DND-41 (cell line): ENCODE data around the gene FAM169A.

Source experiments
- ATAC-seq: fragments of 200-7000 bp; cut with Tn5 transposase; 3 replicates; pipeline ENCODE4 v1.9.1; 2021; ENCODE audit warnings: low read depth; ENCODE audit not compliant: insufficient read depth
- DNase-seq: peaks from one replicate; pipeline ENCODE4 v3.0.0-alpha.2; 2020
- H2AFZ ChIP-seq: 2 replicates; pipeline ENCODE4 v1.6.0; 2012; ENCODE audit warnings: low read depth, low read length
- H3K27ac ChIP-seq: 2 replicates; pipeline ENCODE4 v1.5.1; 2012; ENCODE audit warnings: low read length, inconsistent platforms
- H3K27me3 ChIP-seq: fragments of 200-600 bp; sonication (generic); 2 replicates; pipeline ENCODE4 v1.6.0; 2012; ENCODE audit warnings: low read length, mild to moderate bottlenecking, inconsistent platforms; ENCODE audit not compliant: insufficient read depth, poor library complexity
- H3K36me3 ChIP-seq: 2 replicates; pipeline ENCODE4 v1.5.1; 2012; ENCODE audit warnings: low read length, inconsistent platforms; ENCODE audit not compliant: insufficient read depth
- H3K4me1 ChIP-seq: 2 replicates; pipeline ENCODE4 v1.5.1; 2012; ENCODE audit warnings: mild to moderate bottlenecking, low read length; ENCODE audit not compliant: insufficient read depth
- H3K4me2 ChIP-seq: 2 replicates; pipeline ENCODE4 v1.6.0; 2012; ENCODE audit warnings: mild to moderate bottlenecking, moderate library complexity, low read length, inconsistent platforms; ENCODE audit not compliant: insufficient read depth
- H3K4me3 ChIP-seq, 2 experiments: fragments of 200-600 bp in 1 of 2; shearing (Covaris generic) in 1 of 2; 2 replicates each; pipeline ENCODE4 v1.5.1; 2012 to 2016; ENCODE audit warnings: inconsistent platforms in 2 of 2, low read length in 2 of 2, mild to moderate bottlenecking in 2 of 2, low read depth in 1 of 2, moderate library complexity in 1 of 2
- H3K79me2 ChIP-seq: 2 replicates; pipeline ENCODE4 v1.6.0; 2012; ENCODE audit warnings: low read length, inconsistent platforms; ENCODE audit not compliant: insufficient read depth
- H3K9ac ChIP-seq: 2 replicates; pipeline ENCODE4 v1.6.0; 2012; ENCODE audit warnings: low read depth, mild to moderate bottlenecking, inconsistent platforms, low read length, moderate library complexity
- H3K9me3 ChIP-seq: 2 replicates; pipeline ENCODE4 v1.5.1; 2012; ENCODE audit warnings: low read length, moderate library complexity, mild to moderate bottlenecking, inconsistent platforms; ENCODE audit not compliant: insufficient read depth, severe bottlenecking
- H4K20me1 ChIP-seq: 2 replicates; pipeline ENCODE4 v1.6.0; 2012; ENCODE audit warnings: low read length; ENCODE audit not compliant: insufficient read depth
- EZH2 ChIP-seq: IDR thresholded peaks from 3 replicates; pipeline ENCODE4 v1.6.1; 2012; ENCODE audit warnings: borderline replicate concordance, low read depth, mild to moderate bottlenecking, moderate library complexity, low read length, inconsistent platforms; ENCODE audit not compliant: severe bottlenecking
- TF ChIP-seq, protein P1 (sequence below): IDR thresholded peaks from 2 replicates; pipeline ENCODE4 v1.5.1; 2012; ENCODE audit warnings: borderline replicate concordance, low read length, moderate library complexity, mild to moderate bottlenecking; ENCODE audit not compliant: poor library complexity, severe bottlenecking; ENCODE audit errors: extremely low read depth

FAM169A gene

DNA sequence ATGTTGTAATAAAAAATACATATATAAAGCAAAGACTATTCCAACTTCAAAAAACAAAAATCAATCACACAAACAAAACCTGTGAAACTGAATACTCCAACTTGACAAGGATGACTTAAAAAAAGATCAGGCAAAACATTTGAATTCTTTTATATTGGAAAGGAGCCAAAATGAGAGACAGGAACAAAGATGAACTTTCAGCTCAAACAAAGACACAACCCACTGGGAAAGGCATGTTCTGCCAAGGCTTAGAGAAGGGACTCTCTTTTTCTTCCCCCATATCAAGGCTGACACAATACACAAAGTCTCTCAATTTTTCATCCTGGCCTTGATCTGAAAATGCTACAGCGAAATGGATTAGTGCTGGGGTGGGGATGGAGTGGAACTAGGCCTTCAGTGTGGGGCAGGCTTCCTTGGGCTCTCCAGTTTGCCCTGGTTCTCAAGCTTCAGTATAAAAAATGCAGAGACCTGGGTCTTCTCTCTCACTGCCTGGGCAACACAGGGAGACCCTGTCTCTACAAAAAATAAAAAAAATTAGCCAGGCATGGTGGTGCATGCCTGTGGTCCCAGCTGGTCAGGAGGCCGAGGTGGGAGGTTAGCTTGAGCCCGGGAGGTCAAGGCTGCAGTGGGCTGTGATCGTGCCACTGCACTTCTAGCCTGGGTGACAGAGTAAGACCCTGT lies 11.6 kb upstream of the FAM169A start:
- ATAC-seq (no peak), DNase-seq (no peak)
- no peak overlapping the region for H3K4me2 ChIP-seq
- no peaks in the 10 kb centered on the region for H3K79me2 ChIP-seq
- H3K4me1 ChIP-seq: no peaks in the 10 kb centered on the region
- no peaks in the 10 kb centered on the region for H3K27me3 ChIP-seq
- no peak for TF ChIP-seq EZH2
- TF ChIP-seq, protein P1, sequence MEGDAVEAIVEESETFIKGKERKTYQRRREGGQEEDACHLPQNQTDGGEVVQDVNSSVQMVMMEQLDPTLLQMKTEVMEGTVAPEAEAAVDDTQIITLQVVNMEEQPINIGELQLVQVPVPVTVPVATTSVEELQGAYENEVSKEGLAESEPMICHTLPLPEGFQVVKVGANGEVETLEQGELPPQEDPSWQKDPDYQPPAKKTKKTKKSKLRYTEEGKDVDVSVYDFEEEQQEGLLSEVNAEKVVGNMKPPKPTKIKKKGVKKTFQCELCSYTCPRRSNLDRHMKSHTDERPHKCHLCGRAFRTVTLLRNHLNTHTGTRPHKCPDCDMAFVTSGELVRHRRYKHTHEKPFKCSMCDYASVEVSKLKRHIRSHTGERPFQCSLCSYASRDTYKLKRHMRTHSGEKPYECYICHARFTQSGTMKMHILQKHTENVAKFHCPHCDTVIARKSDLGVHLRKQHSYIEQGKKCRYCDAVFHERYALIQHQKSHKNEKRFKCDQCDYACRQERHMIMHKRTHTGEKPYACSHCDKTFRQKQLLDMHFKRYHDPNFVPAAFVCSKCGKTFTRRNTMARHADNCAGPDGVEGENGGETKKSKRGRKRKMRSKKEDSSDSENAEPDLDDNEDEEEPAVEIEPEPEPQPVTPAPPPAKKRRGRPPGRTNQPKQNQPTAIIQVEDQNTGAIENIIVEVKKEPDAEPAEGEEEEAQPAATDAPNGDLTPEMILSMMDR: no peak
- H3K27ac ChIP-seq: no peak overlapping the region
- H2AFZ ChIP-seq: no peak overlapping the region
- no peak overlapping the region for H3K4me3 ChIP-seq
- H3K9me3 ChIP-seq: no peaks in the 10 kb centered on the region
- H3K9ac ChIP-seq: no peak overlapping the region
- H3K36me3 ChIP-seq: no peaks in the 10 kb centered on the region
- H4K20me1 ChIP-seq: no peaks in the 10 kb centered on the region

DNA sequence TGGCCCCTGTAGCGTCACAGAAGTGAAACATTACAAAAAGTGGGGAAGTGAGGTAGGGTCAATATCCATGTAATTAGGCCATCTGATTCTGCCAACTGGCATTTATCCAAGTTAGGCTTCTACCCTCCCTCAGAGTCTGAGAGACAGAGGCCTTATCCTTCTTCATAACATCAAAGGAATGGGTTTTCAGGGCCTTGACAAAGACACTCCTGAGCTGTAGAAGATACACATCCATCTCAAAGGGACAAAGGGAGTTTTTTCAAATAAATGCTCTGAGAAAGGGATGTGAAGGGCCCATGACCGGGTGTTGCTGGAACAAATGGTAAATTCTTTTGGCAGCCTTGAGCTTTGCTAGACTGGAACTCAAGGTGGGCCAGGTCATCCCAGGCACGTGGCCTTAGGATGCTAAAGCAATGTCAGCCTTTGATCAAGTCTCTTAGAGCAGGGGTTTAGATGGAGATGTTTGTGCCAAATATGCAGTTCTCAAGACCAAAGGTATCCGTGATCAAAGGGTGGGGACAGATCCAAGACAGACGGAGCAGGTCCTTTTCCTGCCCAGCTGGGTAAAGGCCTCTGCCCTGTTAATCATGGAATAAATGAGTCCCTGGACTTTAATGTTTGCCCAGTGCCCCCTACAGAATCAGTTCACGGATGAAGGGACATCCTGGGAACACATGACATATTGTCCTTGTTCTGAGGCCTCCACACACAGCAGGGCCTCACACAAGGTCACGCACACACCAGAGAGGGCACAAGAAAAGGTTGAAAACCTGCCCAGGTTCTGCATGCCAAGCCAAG lies 10.0 kb upstream of the FAM169A start:
- Histone ChIP-seq H3K36me3 (no peaks in the 10 kb centered on the region), H3K4me3 (no peak overlapping the region), H4K20me1 (no peaks in the 10 kb centered on the region), H3K4me2 (no peak overlapping the region), H3K27ac (no peak overlapping the region), H3K9ac (no peak overlapping the region), H3K79me2 (no peaks in the 10 kb centered on the region), H3K27me3 (no peaks in the 10 kb centered on the region), H3K9me3 (no peaks in the 10 kb centered on the region), H3K4me1 (no peaks in the 10 kb centered on the region), H2AFZ (no peak overlapping the region)
- TF ChIP-seq EZH2: no peak
- TF ChIP-seq, protein P1: no peak
- no peak for ATAC-seq
- DNase-seq: no peak

DNA sequence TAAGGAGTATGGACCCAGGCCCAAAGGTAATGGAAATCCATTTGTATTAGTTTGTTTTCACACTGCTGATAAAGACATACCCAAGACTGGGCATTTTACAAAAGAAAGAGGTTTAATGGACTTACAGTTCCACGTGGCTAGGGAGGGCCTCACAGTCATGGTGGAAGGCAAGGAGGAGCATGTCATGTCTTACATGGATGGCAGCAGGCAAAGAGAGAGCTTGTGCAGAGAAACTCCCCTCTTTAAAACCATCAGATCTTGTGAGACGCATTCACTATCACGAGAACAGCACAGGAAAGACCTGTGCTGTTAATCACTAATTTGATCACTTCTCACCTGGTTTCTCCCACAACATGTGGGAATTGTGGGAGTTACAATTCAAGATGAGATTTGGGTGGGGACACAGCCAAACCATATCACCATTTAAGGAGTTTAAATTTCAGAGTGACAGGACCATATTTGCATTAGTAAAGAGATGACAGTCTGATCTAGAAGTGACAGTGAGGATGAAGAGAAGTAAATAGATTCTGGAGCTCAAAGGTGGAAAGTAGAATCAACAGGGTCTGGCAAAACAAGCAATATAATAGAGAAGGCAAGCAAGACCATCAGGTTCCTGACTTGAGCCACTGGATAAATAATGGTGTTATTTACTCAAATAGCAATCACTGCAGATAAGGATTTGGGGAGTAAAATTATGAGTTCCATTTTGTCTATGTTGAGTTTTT lies 7.5 kb upstream of the FAM169A start:
- H3K4me2 ChIP-seq: no peak overlapping the region
- no peaks in the 10 kb centered on the region for H3K4me1 ChIP-seq
- H3K9me3 ChIP-seq: no peaks in the 10 kb centered on the region
- DNase-seq (no peak), ATAC-seq (no peak)
- H3K79me2 ChIP-seq: no peaks in the 10 kb centered on the region
- H3K4me3 ChIP-seq: no peak overlapping the region
- no peak overlapping the region for H3K9ac ChIP-seq
- no peak overlapping the region for H2AFZ ChIP-seq
- no peaks in the 10 kb centered on the region for H3K36me3 ChIP-seq
- H3K27me3 ChIP-seq: no peaks in the 10 kb centered on the region
- H3K27ac ChIP-seq: no peak overlapping the region
- TF ChIP-seq EZH2: no peak
- TF ChIP-seq, protein P1: no peak
- H4K20me1 ChIP-seq: no peaks in the 10 kb centered on the region
